Activated CD8-positive, alpha-beta memory T cell treated with anti-CD3 and anti-CD28 coated beads, Interleukin-2, amount 50 U/mL, for 4 hours (primary cell): ENCODE results near the gene FBXO10.

Experiments used
- DNase-seq: peaks from one replicate; pipeline ENCODE4 v3.0.0-alpha.2; 2020

Gene FBXO10

GRCh38 chr9:37587521-37587920, 11.3 kb upstream of the FBXO10 start:
- DNase-seq = no peak

GRCh38 chr9:37583522-37584121, 7.4 kb upstream of the FBXO10 start:
- no peak for DNase-seq

- no peak for DNase-seq
Measured at GRCh38 chr9:37582548-37583157, 6.5 kb upstream of the FBXO10 start.

- no peak for DNase-seq
Measured at GRCh38 chr9:37575511-37575914, 667 bp downstream of the FBXO10 start.

- no peak for DNase-seq
Measured at GRCh38 chr9:37575001-37575400, 1.2 kb downstream of the FBXO10 start.

- DNase-seq = no peak
Measured at GRCh38 chr9:37574241-37574721, 1.9 kb downstream of the FBXO10 start.

GRCh38 chr9:37571282-37571681, 4.9 kb downstream of the FBXO10 start:
- no peak for DNase-seq

- DNase-seq = no peak
Measured at GRCh38 chr9:37566716-37567115, 9.5 kb downstream of the FBXO10 start.

GRCh38 chr9:37565661-37566618, 10.2 kb downstream of the FBXO10 start:
- DNase-seq = no peak

- no peak for DNase-seq
Measured at GRCh38 chr9:37564916-37565315, 11.3 kb downstream of the FBXO10 start.

- no peak for DNase-seq
Measured at GRCh38 chr9:37563806-37564513, 12.2 kb downstream of the FBXO10 start.

- no peak for DNase-seq
Measured at GRCh38 chr9:37562826-37563225, 13.4 kb downstream of the FBXO10 start.

GRCh38 chr9:37561682-37562081, 14.5 kb downstream of the FBXO10 start:
- DNase-seq = no peak

- DNase-seq = no peak
Measured at GRCh38 chr9:37559855-37560592, 16.2 kb downstream of the FBXO10 start.

GRCh38 chr9:37559125-37559524, 17.1 kb downstream of the FBXO10 start:
- no peak for DNase-seq

GRCh38 chr9:37555786-37556185, 20.4 kb downstream of the FBXO10 start:
- DNase-seq = no peak

- DNase-seq = no peak
Measured at GRCh38 chr9:37554318-37554717, 21.9 kb downstream of the FBXO10 start.

- DNase-seq = no peak
Measured at GRCh38 chr9:37551888-37552287, 24.3 kb downstream of the FBXO10 start.

GRCh38 chr9:37551468-37551867, 24.7 kb downstream of the FBXO10 start:
- no peak for DNase-seq

- DNase-seq = no peak
Measured at GRCh38 chr9:37550781-37551180, 25.4 kb downstream of the FBXO10 start.

- no peak for DNase-seq
Measured at GRCh38 chr9:37549527-37549926, 26.7 kb downstream of the FBXO10 start.

- DNase-seq = no peak
Measured at GRCh38 chr9:37547328-37547878, 28.8 kb downstream of the FBXO10 start.
